Choroid plexus epithelial cell (primary cell): ENCODE results near the gene DVL3.
A peak's percentile ranks its signal among the peaks of the same experiment; 100 is the strongest.

Experiments
- DNase-seq: peaks from one replicate; pipeline ENCODE4 v3.0.0-alpha.2; 2010; ENCODE audit warnings: low read depth
- H3K4me3 ChIP-seq: 2 replicates; pipeline ENCODE4 v1.5.1; 2011; ENCODE audit warnings: low read depth, mild to moderate bottlenecking, control low read depth, low read length, moderate library complexity
- CTCF ChIP-seq: conservative IDR thresholded peaks from 2 replicates; pipeline ENCODE4 v1.5.1; 2011; ENCODE audit warnings: low read depth, mild to moderate bottlenecking, control low read depth, inconsistent platforms, low read length, moderate library complexity

DVL3 gene

GRCh38 chr3:184164648-184165330, 9.6 kb downstream of the DVL3 start:
- peak; percentile 6 for TF ChIP-seq CTCF

GRCh38 chr3:184165543-184165942, 10.4 kb downstream of the DVL3 start:
- no peak for DNase-seq
- TF ChIP-seq CTCF = no peak
- no peak overlapping the region for H3K4me3 ChIP-seq

More at GRCh38 chr3:184164648-184165330, 9.6 kb downstream of the DVL3 start:
- no peak for DNase-seq
- no peak overlapping the region for H3K4me3 ChIP-seq

GRCh38 chr3:184166671-184167070, 11.5 kb downstream of the DVL3 start:
- no peak for TF ChIP-seq CTCF
- DNase-seq = no peak
- H3K4me3 ChIP-seq = no peak overlapping the region

- no peak for TF ChIP-seq CTCF
- no peak overlapping the region for H3K4me3 ChIP-seq
- no peak for DNase-seq
Measured at GRCh38 chr3:184167786-184168185, 12.6 kb downstream of the DVL3 start.

GRCh38 chr3:184168363-184169120, 13.4 kb downstream of the DVL3 start:
- no peak for TF ChIP-seq CTCF
- H3K4me3 ChIP-seq = no peak overlapping the region
- DNase-seq = peak; percentile 89

GRCh38 chr3:184169896-184170875, 15.0 kb downstream of the DVL3 start:
- DNase-seq = no peak
- H3K4me3 ChIP-seq = no peak overlapping the region
- TF ChIP-seq CTCF = no peak
